ENCODE data around the gene PRR29. TPM values are rescaled to one million over a fixed set of nuclear protein-coding genes. Genes with fewer than 3 reads are reported as not detected.

PRR29 gene
- total and polyA plus RNA-seq, 2 donors (not counting 1 experiment from before 2014, with no cell fraction given): 0.02 to 0.17 TPM

DNA sequence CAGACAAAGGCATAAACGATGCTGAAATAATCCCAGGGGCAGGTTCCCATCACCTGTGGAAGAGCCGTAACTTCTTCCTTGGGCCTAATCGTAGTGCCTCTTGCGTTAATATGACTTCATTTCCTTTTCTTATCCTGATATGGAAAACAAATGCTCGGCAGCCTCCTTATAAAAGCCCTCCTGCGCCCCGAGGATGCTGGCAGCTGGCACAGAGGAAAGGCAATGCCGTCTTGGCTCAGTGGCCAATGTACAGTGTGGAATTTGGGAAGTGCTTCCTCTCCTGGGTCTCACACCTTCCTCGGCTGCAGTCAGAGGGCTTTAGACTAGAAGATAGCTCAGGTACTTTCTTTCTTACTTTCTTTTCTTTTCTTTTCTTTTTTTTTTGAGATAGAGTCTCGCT is 28.9 kb upstream of the PRR29 start:
- H3K4me2 ChIP-seq (ENCODE audit: extremely low read depth, insufficient read depth, low read length): no peak overlapping the region

DNA sequence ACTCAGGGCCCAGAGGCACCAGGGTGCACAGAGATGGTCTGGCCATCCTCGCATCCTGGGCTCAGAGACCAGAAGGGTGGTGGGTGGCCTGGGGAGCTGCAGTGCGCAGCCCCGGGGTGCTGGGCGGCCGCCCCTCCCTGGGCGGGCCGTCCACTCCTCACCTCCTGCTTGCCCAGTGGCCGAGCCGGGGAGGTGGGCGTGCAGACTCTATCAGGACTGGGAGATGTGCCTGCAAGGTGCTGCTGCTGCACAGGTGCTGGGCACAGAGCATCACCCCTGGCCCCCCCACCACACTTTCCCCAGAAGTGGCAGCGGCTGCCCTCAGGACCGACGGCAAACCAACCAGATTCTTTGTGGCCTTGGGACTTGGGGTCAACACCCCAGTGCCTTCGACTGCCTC is 25.4 kb upstream of the PRR29 start, which contains the start of gene SCN4A:
Gene SCN4A, minus strand, starts transcription at position 123 of the 400 bp plus-strand sequence. Its CDS starts 77 bp downstream, at position 46.
- H3K4me2 ChIP-seq (ENCODE audit: extremely low read depth, insufficient read depth, low read length): no peak within 1 kb of the TSS
- H3K36me3 ChIP-seq (ENCODE audit: control insufficient read depth, insufficient read depth, low read length): no peaks in the 10 kb centered on the region
- no peak for TF ChIP-seq EZH2 (IDR thresholded peaks at IDR 0.05; ENCODE audit: low read length, missing control alignments)
- TF ChIP-seq, protein P1, sequence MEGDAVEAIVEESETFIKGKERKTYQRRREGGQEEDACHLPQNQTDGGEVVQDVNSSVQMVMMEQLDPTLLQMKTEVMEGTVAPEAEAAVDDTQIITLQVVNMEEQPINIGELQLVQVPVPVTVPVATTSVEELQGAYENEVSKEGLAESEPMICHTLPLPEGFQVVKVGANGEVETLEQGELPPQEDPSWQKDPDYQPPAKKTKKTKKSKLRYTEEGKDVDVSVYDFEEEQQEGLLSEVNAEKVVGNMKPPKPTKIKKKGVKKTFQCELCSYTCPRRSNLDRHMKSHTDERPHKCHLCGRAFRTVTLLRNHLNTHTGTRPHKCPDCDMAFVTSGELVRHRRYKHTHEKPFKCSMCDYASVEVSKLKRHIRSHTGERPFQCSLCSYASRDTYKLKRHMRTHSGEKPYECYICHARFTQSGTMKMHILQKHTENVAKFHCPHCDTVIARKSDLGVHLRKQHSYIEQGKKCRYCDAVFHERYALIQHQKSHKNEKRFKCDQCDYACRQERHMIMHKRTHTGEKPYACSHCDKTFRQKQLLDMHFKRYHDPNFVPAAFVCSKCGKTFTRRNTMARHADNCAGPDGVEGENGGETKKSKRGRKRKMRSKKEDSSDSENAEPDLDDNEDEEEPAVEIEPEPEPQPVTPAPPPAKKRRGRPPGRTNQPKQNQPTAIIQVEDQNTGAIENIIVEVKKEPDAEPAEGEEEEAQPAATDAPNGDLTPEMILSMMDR (conservative IDR thresholded peaks at IDR 0.05 in 1 of 2, IDR thresholded peaks at IDR 0.05 in 1 of 2; ENCODE audit: low read depth in 1 of 2, low read length in 2 of 2): no peak
- peaks cover 9% of the 10 kb centered on the region for H3K4me1 ChIP-seq (ENCODE audit: control insufficient read depth, extremely low read depth, insufficient read depth, low read length)
- no peaks in the 10 kb centered on the region for H4K20me1 ChIP-seq (ENCODE audit: control insufficient read depth, extremely low read depth, insufficient read depth, low read length)
- H3K79me2 ChIP-seq (ENCODE audit: control insufficient read depth, insufficient read depth, low read length): no peaks in the 10 kb centered on the region
- H2AFZ ChIP-seq (ENCODE audit: low read length): no peak within 1 kb of the TSS
- no peaks in the 10 kb centered on the region for H3K27me3 ChIP-seq (ENCODE audit: control insufficient read depth, insufficient read depth, low read length)
- no peak within 1 kb of the TSS for H3K9ac ChIP-seq (ENCODE audit: insufficient read depth, low read length)
- H3K27ac ChIP-seq (ENCODE audit: insufficient read depth, low read length): no peak within 1 kb of the TSS
- H3K4me3 ChIP-seq (replicated peaks in 1 of 4; ENCODE audit: control extremely low read depth in 1 of 4, insufficient read depth in 1 of 4, low read depth in 3 of 4, low read length in 4 of 4): no peak within 1 kb of the TSS
- no peak for DNase-seq (ENCODE audit: low read depth in 2 of 2)
- H3K9me3 ChIP-seq (ENCODE audit: control insufficient read depth, insufficient read depth, low read depth, low read length): no peaks in the 10 kb centered on the region

More for the DNA sequence above, 28.9 kb upstream of the PRR29 start:
- no peak for TF ChIP-seq EZH2 (IDR thresholded peaks at IDR 0.05; ENCODE audit: low read length, missing control alignments)
- TF ChIP-seq, protein P1 (conservative IDR thresholded peaks at IDR 0.05 in 1 of 2, IDR thresholded peaks at IDR 0.05 in 1 of 2; ENCODE audit: low read depth in 1 of 2, low read length in 2 of 2): no peak
- DNase-seq (ENCODE audit: low read depth in 2 of 2): no peak
- no peak overlapping the region for H2AFZ ChIP-seq (ENCODE audit: low read length)
- H3K4me3 ChIP-seq (replicated peaks in 1 of 4; ENCODE audit: control extremely low read depth in 1 of 4, insufficient read depth in 1 of 4, low read depth in 3 of 4, low read length in 4 of 4): no peak overlapping the region
- no peaks in the 10 kb centered on the region for H3K27me3 ChIP-seq (ENCODE audit: control insufficient read depth, insufficient read depth, low read length)
- H3K9me3 ChIP-seq (ENCODE audit: control insufficient read depth, insufficient read depth, low read depth, low read length): no peaks in the 10 kb centered on the region
- peaks cover 3% of the 10 kb centered on the region for H3K4me1 ChIP-seq (ENCODE audit: control insufficient read depth, extremely low read depth, insufficient read depth, low read length)
- H3K27ac ChIP-seq (ENCODE audit: insufficient read depth, low read length): no peak overlapping the region
- no peaks in the 10 kb centered on the region for H4K20me1 ChIP-seq (ENCODE audit: control insufficient read depth, extremely low read depth, insufficient read depth, low read length)
- no peaks in the 10 kb centered on the region for H3K79me2 ChIP-seq (ENCODE audit: control insufficient read depth, insufficient read depth, low read length)
- no peaks in the 10 kb centered on the region for H3K36me3 ChIP-seq (ENCODE audit: control insufficient read depth, insufficient read depth, low read length)
- H3K9ac ChIP-seq (ENCODE audit: insufficient read depth, low read length): no peak overlapping the region

- TF ChIP-seq, protein P1 (conservative IDR thresholded peaks at IDR 0.05 in 1 of 2, IDR thresholded peaks at IDR 0.05 in 1 of 2; ENCODE audit: low read depth in 1 of 2, low read length in 2 of 2): no peak
- no peak for TF ChIP-seq EZH2 (IDR thresholded peaks at IDR 0.05; ENCODE audit: low read length, missing control alignments)
- no peaks in the 10 kb centered on the region for H4K20me1 ChIP-seq (ENCODE audit: control insufficient read depth, extremely low read depth, insufficient read depth, low read length)
- H2AFZ ChIP-seq (ENCODE audit: low read length): no peak overlapping the region
- H3K9me3 ChIP-seq (ENCODE audit: control insufficient read depth, insufficient read depth, low read depth, low read length): no peaks in the 10 kb centered on the region
- H3K4me3 ChIP-seq (replicated peaks in 1 of 4; ENCODE audit: control extremely low read depth in 1 of 4, insufficient read depth in 1 of 4, low read depth in 3 of 4, low read length in 4 of 4): no peak overlapping the region
- H3K4me2 ChIP-seq (ENCODE audit: extremely low read depth, insufficient read depth, low read length): no peak overlapping the region
- H3K27me3 ChIP-seq (ENCODE audit: control insufficient read depth, insufficient read depth, low read length): no peaks in the 10 kb centered on the region
- no peak overlapping the region for H3K27ac ChIP-seq (ENCODE audit: insufficient read depth, low read length)
- no peak overlapping the region for H3K9ac ChIP-seq (ENCODE audit: insufficient read depth, low read length)
- no peak for DNase-seq (ENCODE audit: low read depth in 2 of 2)
- no peaks in the 10 kb centered on the region for H3K79me2 ChIP-seq (ENCODE audit: control insufficient read depth, insufficient read depth, low read length)
- H3K36me3 ChIP-seq (ENCODE audit: control insufficient read depth, insufficient read depth, low read length): no peaks in the 10 kb centered on the region
- H3K4me1 ChIP-seq (ENCODE audit: control insufficient read depth, extremely low read depth, insufficient read depth, low read length): peaks cover 9% of the 10 kb centered on the region
These were observed 24.9 kb upstream of the PRR29 start for GRCh38 chr17:63973247-63973646.

Measured in fibroblast of lung (primary cell).